Dendritic cell treated with granulocyte-macrophage colony-stimulating factor and Interleukin-4, amounts not matched to agents 40 ng/mL and 50 ng/mL, for 4 days (primary cell): ENCODE data around the gene NMT2.
"Not testable (repeated sequence)": the region's sequence is repeated elsewhere in the genome, so short reads cannot be mapped to it uniquely, and the experiment has no call there.

ENCODE experiments used
- H3K27ac Mint-ChIP-seq: one replicate; pipeline ENCODE4 v1.8.0; 2022; ENCODE audit warnings: mild to moderate bottlenecking, mixed read lengths
- H3K27me3 Mint-ChIP-seq: one replicate; pipeline ENCODE4 v1.8.0; 2022; ENCODE audit warnings: mild to moderate bottlenecking, mixed read lengths
- H3K36me3 Mint-ChIP-seq: one replicate; pipeline ENCODE4 v1.8.0; 2022; ENCODE audit warnings: low read depth, mixed read lengths
- H3K4me1 Mint-ChIP-seq: one replicate; pipeline ENCODE4 v1.8.0; 2022; ENCODE audit warnings: low read depth, mixed read lengths
- H3K4me3 Mint-ChIP-seq: one replicate; pipeline ENCODE4 v1.8.0; 2022; ENCODE audit warnings: mild to moderate bottlenecking, moderate library complexity, mixed read lengths
- H3K9me3 Mint-ChIP-seq: one replicate; pipeline ENCODE4 v1.8.0; 2022; ENCODE audit warnings: mixed read lengths
- intact Hi-C: fragments of 100-400 bp; cut with micrococcal nuclease; formaldehyde crosslinking; loops from one replicate; pipeline ENCODE4 v1.15.0; 2022

Gene NMT2

GRCh38 chr10:15168291-15168785 lies at the start of gene NMT2:
Gene NMT2, minus strand, starts transcription at chr10:15168693. Its CDS starts 81 bp downstream, at chr10:15168612.
- Mint-ChIP-seq H3K9me3 (no peaks in the 10 kb centered on the region), H3K36me3 (peaks cover 11% of the 10 kb centered on the region), H3K27ac (peak within 1 kb of the TSS; percentile 82), H3K4me1 (peaks cover 19% of the 10 kb centered on the region), H3K4me3 (peak within 1 kb of the TSS; percentile 94), H3K27me3 (peaks cover 48% of the 10 kb centered on the region)
- intact Hi-C loops, result loop anchor here (2.0 to 10.0 kb wide), 2 partner anchors 204 to 330 kb away; partner anchors contain the start of genes CDNF, HSPA14 and MSANTD7

GRCh38 chr10:15216700-15217099 lies 48.2 kb upstream of the NMT2 start:
- Mint-ChIP-seq H3K27me3 (peaks cover 1% of the 10 kb centered on the region), H3K27ac (no peak overlapping the region), H3K9me3 (no peaks in the 10 kb centered on the region), H3K4me1 (no peaks in the 10 kb centered on the region), H3K4me3 (no peak overlapping the region), H3K36me3 (no peaks in the 10 kb centered on the region)
- intact Hi-C loops, result no loop called here

GRCh38 chr10:15214237-15214636 lies 45.7 kb upstream of the NMT2 start:
- Mint-ChIP-seq H3K4me3 (no peak overlapping the region), H3K9me3 (no peaks in the 10 kb centered on the region), H3K27me3 (peaks cover 5% of the 10 kb centered on the region), H3K27ac (no peak overlapping the region), H3K36me3 (no peaks in the 10 kb centered on the region), H3K4me1 (no peaks in the 10 kb centered on the region)
- intact Hi-C loops, result no loop called here

GRCh38 chr10:15213461-15213861 lies 45.0 kb upstream of the NMT2 start:
- H3K36me3 Mint-ChIP-seq, result no peaks in the 10 kb centered on the region
- intact Hi-C loops, result no loop called here
- no peak overlapping the region for H3K27ac Mint-ChIP-seq
- no peaks in the 10 kb centered on the region for H3K9me3 Mint-ChIP-seq
- peaks cover 5% of the 10 kb centered on the region for H3K27me3 Mint-ChIP-seq
- H3K4me1 Mint-ChIP-seq, result no peaks in the 10 kb centered on the region
- no peak overlapping the region for H3K4me3 Mint-ChIP-seq

- intact Hi-C loops, result no loop called here
- no peak overlapping the region for H3K4me3 Mint-ChIP-seq
- no peaks in the 10 kb centered on the region for H3K4me1 Mint-ChIP-seq
- H3K9me3 Mint-ChIP-seq, result no peaks in the 10 kb centered on the region
- H3K36me3 Mint-ChIP-seq, result no peaks in the 10 kb centered on the region
- peaks cover 12% of the 10 kb centered on the region for H3K27me3 Mint-ChIP-seq
- no peak overlapping the region for H3K27ac Mint-ChIP-seq
Measured at GRCh38 chr10:15211464-15211979, 43.0 kb upstream of the NMT2 start.

GRCh38 chr10:15210521-15210920 lies 42.0 kb upstream of the NMT2 start:
- peaks cover 15% of the 10 kb centered on the region for H3K27me3 Mint-ChIP-seq
- H3K36me3 Mint-ChIP-seq, result no peaks in the 10 kb centered on the region
- intact Hi-C loops, result no loop called here
- H3K27ac Mint-ChIP-seq, result no peak overlapping the region
- no peak overlapping the region for H3K4me3 Mint-ChIP-seq
- H3K9me3 Mint-ChIP-seq, result no peaks in the 10 kb centered on the region
- no peaks in the 10 kb centered on the region for H3K4me1 Mint-ChIP-seq

GRCh38 chr10:15209827-15210509 lies 41.5 kb upstream of the NMT2 start:
- Mint-ChIP-seq H3K4me3 (no peak overlapping the region), H3K4me1 (no peaks in the 10 kb centered on the region), H3K9me3 (no peaks in the 10 kb centered on the region), H3K36me3 (no peaks in the 10 kb centered on the region), H3K27me3 (peaks cover 15% of the 10 kb centered on the region), H3K27ac (no peak overlapping the region)
- intact Hi-C loops, result no loop called here

- Mint-ChIP-seq H3K4me1 (no peaks in the 10 kb centered on the region), H3K27ac (no peak overlapping the region), H3K4me3 (no peak overlapping the region), H3K36me3 (no peaks in the 10 kb centered on the region), H3K9me3 (no peaks in the 10 kb centered on the region), H3K27me3 (peaks cover 19% of the 10 kb centered on the region)
- intact Hi-C loops, result no loop called here
Measured at GRCh38 chr10:15208221-15208620, 39.7 kb upstream of the NMT2 start.

GRCh38 chr10:15207410-15207809 lies 38.9 kb upstream of the NMT2 start:
- H3K36me3 Mint-ChIP-seq, H3K9me3 Mint-ChIP-seq, intact Hi-C loops, H3K4me3 Mint-ChIP-seq, H3K4me1 Mint-ChIP-seq, H3K27ac Mint-ChIP-seq: not testable (repeated sequence)
- peaks cover 20% of the 10 kb centered on the region for H3K27me3 Mint-ChIP-seq

GRCh38 chr10:15202639-15203038 lies 34.1 kb upstream of the NMT2 start:
- Mint-ChIP-seq H3K36me3 (no peaks in the 10 kb centered on the region), H3K4me1 (no peaks in the 10 kb centered on the region), H3K27ac (no peak overlapping the region), H3K9me3 (no peaks in the 10 kb centered on the region), H3K4me3 (no peak overlapping the region), H3K27me3 (peaks cover 45% of the 10 kb centered on the region)
- intact Hi-C loops, result no loop called here

- H3K36me3 Mint-ChIP-seq, H3K4me3 Mint-ChIP-seq, H3K27ac Mint-ChIP-seq, intact Hi-C loops, H3K4me1 Mint-ChIP-seq, H3K9me3 Mint-ChIP-seq: not testable (repeated sequence)
- H3K27me3 Mint-ChIP-seq, result peaks cover 45% of the 10 kb centered on the region
Measured at GRCh38 chr10:15202301-15202621, 33.8 kb upstream of the NMT2 start.

GRCh38 chr10:15201589-15202300 lies 33.3 kb upstream of the NMT2 start:
- peaks cover 46% of the 10 kb centered on the region for H3K27me3 Mint-ChIP-seq
- H3K27ac Mint-ChIP-seq, result no peak overlapping the region
- H3K4me3 Mint-ChIP-seq, result no peak overlapping the region
- no peaks in the 10 kb centered on the region for H3K4me1 Mint-ChIP-seq
- intact Hi-C loops, result no loop called here
- H3K36me3 Mint-ChIP-seq, result no peaks in the 10 kb centered on the region
- H3K9me3 Mint-ChIP-seq, result peaks cover under 1% of the 10 kb centered on the region

GRCh38 chr10:15200626-15201025 lies 32.1 kb upstream of the NMT2 start:
- Mint-ChIP-seq H3K27me3 (peaks cover 48% of the 10 kb centered on the region), H3K27ac (no peak overlapping the region), H3K4me1 (peaks cover 6% of the 10 kb centered on the region), H3K9me3 (peaks cover 10% of the 10 kb centered on the region), H3K4me3 (no peak overlapping the region), H3K36me3 (no peaks in the 10 kb centered on the region)
- intact Hi-C loops, result no loop called here

- Mint-ChIP-seq H3K27me3 (peaks cover 48% of the 10 kb centered on the region), H3K36me3 (no peaks in the 10 kb centered on the region), H3K4me3 (no peak overlapping the region), H3K4me1 (peaks cover 6% of the 10 kb centered on the region), H3K27ac (no peak overlapping the region), H3K9me3 (peaks cover 21% of the 10 kb centered on the region)
- intact Hi-C loops, result no loop called here
Measured at GRCh38 chr10:15197911-15198310, 29.4 kb upstream of the NMT2 start.
